NT2/D1 (cell line): ENCODE results near the gene DMPK.
A peak's percentile ranks its signal among the peaks of the same experiment; 100 is the strongest.

Source experiments
- DNase-seq: peaks from one replicate; pipeline ENCODE4 v3.0.0-alpha.2; 2011; ENCODE audit warnings: low read depth, low spot score
- H3K27me3 ChIP-seq: 2 replicates; pipeline ENCODE4 v1.6.0; 2011; ENCODE audit warnings: mild to moderate bottlenecking; ENCODE audit not compliant: insufficient read length, insufficient read depth
- H3K36me3 ChIP-seq: 2 replicates; pipeline ENCODE4 v1.6.1; 2011; ENCODE audit warnings: mild to moderate bottlenecking, low read length, mixed read lengths; ENCODE audit not compliant: insufficient read depth, insufficient read length
- H3K4me1 ChIP-seq: 2 replicates; pipeline ENCODE4 v1.5.1; 2011; ENCODE audit not compliant: insufficient read depth, insufficient read length
- H3K4me3 ChIP-seq: 2 replicates; pipeline ENCODE4 v1.5.1; 2011; ENCODE audit warnings: low read depth; ENCODE audit not compliant: insufficient read length
- H3K9ac ChIP-seq: 2 replicates; pipeline ENCODE4 v1.6.0; 2011; ENCODE audit warnings: low read depth; ENCODE audit not compliant: insufficient read length
- H3K9me3 ChIP-seq: 2 replicates; pipeline ENCODE4 v1.5.1; 2011; ENCODE audit warnings: mild to moderate bottlenecking, low read length; ENCODE audit not compliant: insufficient read depth
- SUZ12 ChIP-seq: IDR thresholded peaks from 2 replicates; pipeline ENCODE4 v1.6.1; 2011; ENCODE audit not compliant: insufficient read length, insufficient read depth; ENCODE audit errors: extremely low read depth
- YY1 ChIP-seq: IDR thresholded peaks from 2 replicates; pipeline ENCODE4 v1.6.1; 2011; ENCODE audit not compliant: insufficient read length, insufficient read depth
- ZNF274 ChIP-seq: IDR thresholded peaks from 2 replicates; pipeline ENCODE4 v1.6.1; 2011; ENCODE audit warnings: mild to moderate bottlenecking, low read depth, low read length

DMPK gene

GRCh38 chr19:45770192-45771101, 11.8 kb downstream of the DMPK start:
- Histone ChIP-seq H3K36me3 (peaks cover 39% of the 10 kb centered on the region), H3K9me3 (no peaks in the 10 kb centered on the region), H3K27me3 (no peaks in the 10 kb centered on the region), H3K4me1 (peaks cover 11% of the 10 kb centered on the region), H3K4me3 (peak overlapping the region; percentile 66), H3K9ac (peak overlapping the region; percentile 89)
- TF ChIP-seq ZNF274 (no peak), YY1 (no peak), SUZ12 (no peak)
- peak; percentile 90 for DNase-seq

DNA sequence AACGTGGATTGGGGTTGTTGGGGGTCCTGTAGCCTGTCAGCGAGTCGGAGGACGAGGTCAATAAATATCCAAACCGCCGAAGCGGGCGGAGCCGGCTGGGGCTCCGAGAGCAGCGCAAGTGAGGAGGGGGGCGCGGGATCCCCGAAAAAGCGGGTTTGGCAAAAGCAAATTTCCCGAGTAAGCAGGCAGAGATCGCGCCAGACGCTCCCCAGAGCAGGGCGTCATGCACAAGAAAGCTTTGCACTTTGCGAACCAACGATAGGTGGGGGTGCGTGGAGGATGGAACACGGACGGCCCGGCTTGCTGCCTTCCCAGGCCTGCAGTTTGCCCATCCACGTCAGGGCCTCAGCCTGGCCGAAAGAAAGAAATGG, 12.5 kb downstream of the DMPK start:
- DNase-seq = no peak
- H3K36me3 ChIP-seq = peaks cover 35% of the 10 kb centered on the region
- peak overlapping the region; percentile 66 for H3K4me3 ChIP-seq
- no peaks in the 10 kb centered on the region for H3K27me3 ChIP-seq
- H3K9ac ChIP-seq = peak overlapping the region; percentile 89
- peaks cover 17% of the 10 kb centered on the region for H3K4me1 ChIP-seq
- TF ChIP-seq SUZ12 (no peak), ZNF274 (no peak), YY1 (no peak)
- no peaks in the 10 kb centered on the region for H3K9me3 ChIP-seq

GRCh38 chr19:45768984-45769782, 13.1 kb downstream of the DMPK start, which contains the start of gene SIX5:
SIX5 (minus strand) TSS chr19:45769252; CDS start chr19:45768844, 408 bp downstream.
- DNase-seq = peak; percentile 93
- Histone ChIP-seq H3K4me1 (peaks cover 17% of the 10 kb centered on the region), H3K9ac (peak within 1 kb of the TSS; percentile 94), H3K36me3 (peaks cover 31% of the 10 kb centered on the region), H3K9me3 (no peaks in the 10 kb centered on the region), H3K27me3 (no peaks in the 10 kb centered on the region), H3K4me3 (peak within 1 kb of the TSS; percentile 80)
- no peak for TF ChIP-seq ZNF274
- no peak for TF ChIP-seq YY1
- no peak for TF ChIP-seq SUZ12

GRCh38 chr19:45768655-45768983, 13.7 kb downstream of the DMPK start:
- H3K9me3 ChIP-seq = no peaks in the 10 kb centered on the region
- peak overlapping the region; percentile 94 for H3K9ac ChIP-seq
- DNase-seq = no peak
- H3K4me3 ChIP-seq = peak overlapping the region; percentile 80
- H3K36me3 ChIP-seq = peaks cover 31% of the 10 kb centered on the region
- no peak for TF ChIP-seq ZNF274
- TF ChIP-seq SUZ12 = no peak
- TF ChIP-seq YY1 = no peak
- no peaks in the 10 kb centered on the region for H3K27me3 ChIP-seq
- peaks cover 20% of the 10 kb centered on the region for H3K4me1 ChIP-seq

GRCh38 chr19:45767881-45768654, 14.2 kb downstream of the DMPK start:
- Histone ChIP-seq H3K27me3 (no peaks in the 10 kb centered on the region), H3K4me3 (peak overlapping the region; percentile 80), H3K9ac (peak overlapping the region; percentile 94), H3K4me1 (peaks cover 22% of the 10 kb centered on the region), H3K36me3 (peaks cover 25% of the 10 kb centered on the region), H3K9me3 (no peaks in the 10 kb centered on the region)
- no peak for DNase-seq
- TF ChIP-seq SUZ12 (no peak), YY1 (no peak), ZNF274 (no peak)

- H3K36me3 ChIP-seq = peaks cover 20% of the 10 kb centered on the region
- H3K4me3 ChIP-seq = peak overlapping the region; percentile 80
- peak overlapping the region; percentile 94 for H3K9ac ChIP-seq
- no peaks in the 10 kb centered on the region for H3K9me3 ChIP-seq
- DNase-seq = no peak
- H3K4me1 ChIP-seq = peaks cover 21% of the 10 kb centered on the region
- no peaks in the 10 kb centered on the region for H3K27me3 ChIP-seq
- no peak for TF ChIP-seq YY1
Observed at GRCh38 chr19:45767410-45767880, 14.8 kb downstream of the DMPK start.
